HepG2 (cell line): ENCODE measurements around the gene CRKL. TPM values are rescaled to one million over a fixed set of nuclear protein-coding genes. Genes with fewer than 3 reads are reported as not detected.

Source experiments
- AGO2 ChIP-seq: fragments of 200-400 bp; formaldehyde crosslinking; optimal IDR thresholded peaks from 2 replicates; pipeline ENCODE3; 2017; ENCODE audit warnings: mild to moderate bottlenecking, low read depth, low read length, moderate library complexity
- ARID3A ChIP-seq: IDR thresholded peaks from 2 replicates; pipeline ENCODE4 v1.6.1; 2012; ENCODE audit warnings: low read depth, low read length, improper control_type of control experiment
- CAMTA2 ChIP-seq: sonication (generic); formaldehyde crosslinking; IDR thresholded peaks from 2 replicates; pipeline ENCODE4 v1.4.0; 2020; ENCODE audit warnings: mild to moderate bottlenecking, missing genetic modification reagents, borderline replicate concordance
- E2F5 ChIP-seq: sonication (generic); formaldehyde crosslinking; conservative IDR thresholded peaks from 2 replicates; pipeline ENCODE4 v1.4.0; 2020; ENCODE audit warnings: missing genetic modification reagents
- HNRNPLL ChIP-seq: fragments of 200-400 bp; formaldehyde crosslinking; IDR thresholded peaks from 2 replicates; pipeline ENCODE4 v1.6.1; 2017; ENCODE audit warnings: mild to moderate bottlenecking, low read depth, low read length; ENCODE audit not compliant: poor library complexity, severe bottlenecking
- KAT2B ChIP-seq: fragments of 150-350 bp; IDR thresholded peaks from 2 replicates; pipeline ENCODE4 v1.6.1; 2014; ENCODE audit warnings: low read depth, low read length, borderline replicate concordance
- KLF6 ChIP-seq: IDR thresholded peaks from 2 replicates; pipeline ENCODE4 v1.8.0; 2016; ENCODE audit warnings: missing biosample characterization, missing genetic modification reagents
- MAF1 ChIP-seq: sonication (generic); formaldehyde crosslinking; IDR thresholded peaks from 2 replicates; pipeline ENCODE4 v1.5.0; 2020; ENCODE audit warnings: missing genetic modification reagents, borderline replicate concordance
- NCOA1 ChIP-seq: sonication (generic); formaldehyde crosslinking; IDR thresholded peaks from 2 replicates; pipeline ENCODE4 v1.9.0; 2021; ENCODE audit warnings: missing genetic modification reagents
- POLR2G ChIP-seq: fragments of 200-400 bp; formaldehyde crosslinking; IDR thresholded peaks from 2 replicates; pipeline ENCODE4 v1.6.1; 2018; ENCODE audit warnings: mild to moderate bottlenecking, low read depth, low read length, moderate library complexity
- ZBTB44 ChIP-seq: sonication (generic); formaldehyde crosslinking; IDR thresholded peaks from 2 replicates; pipeline ENCODE4 v1.4.0; 2020; ENCODE audit warnings: missing genetic modification reagents
- ZNF124 ChIP-seq: sonication (generic); formaldehyde crosslinking; IDR thresholded peaks from 2 replicates; pipeline ENCODE4 v1.4.0; 2020; ENCODE audit warnings: missing genetic modification reagents
- ZNF263 ChIP-seq: sonication (generic); formaldehyde crosslinking; IDR thresholded peaks from 2 replicates; pipeline ENCODE4 v1.4.0; 2020; ENCODE audit warnings: missing genetic modification reagents
- ZNF274 ChIP-seq: sonication (generic); formaldehyde crosslinking; IDR thresholded peaks from 2 replicates; pipeline ENCODE4 v1.5.1; 2020; ENCODE audit warnings: mild to moderate bottlenecking, missing genetic modification reagents
- ZNF451 ChIP-seq: sonication (generic); formaldehyde crosslinking; IDR thresholded peaks from 2 replicates; pipeline ENCODE4 v1.5.0; 2020; ENCODE audit warnings: mild to moderate bottlenecking, missing genetic modification reagents
- polyA plus RNA-seq, 8 experiments: library from polyadenylated mRNA; depleted of rRNA in 3 of 8; stranded (reverse) in 7 of 8; unstranded in 1 of 8; fragments of >200 nt; fragmentation: Illumina TruSeq in 4 of 8; extraction: Trizol in 4 of 8; gene quantifications; 2 replicates each; pipeline versions ENCODE4 v1.2.1 to v1.2.3, GENCODE V29; 2011 to 2016; ENCODE audit warnings: low read depth in 4 of 8, missing spikeins in 1 of 8, mixed read lengths in 1 of 8; ENCODE audit not compliant: insufficient read depth in 1 of 8
- total RNA-seq, 5 experiments: library from RNA; depleted of rRNA; stranded (reverse); fragments of >200 nt; fragmentation: Illumina TruSeq; extraction: Trizol; gene quantifications; 2 replicates each; pipeline ENCODE4 v1.2.3, GENCODE V29; 2016; ENCODE audit warnings: low read depth in 1 of 5
- TF ChIP-seq, protein P1 (sequence below): sonication (generic); formaldehyde crosslinking; IDR thresholded peaks from 2 replicates; pipeline ENCODE4 v1.8.1; 2023; ENCODE audit warnings: mild to moderate bottlenecking, missing genetic modification reagents
- TF ChIP-seq, protein P2 (sequence below): sonication (generic); formaldehyde crosslinking; IDR thresholded peaks from 2 replicates; pipeline ENCODE4 v1.5.1; 2020; ENCODE audit warnings: missing genetic modification reagents, mild to moderate bottlenecking, borderline replicate concordance
- TF ChIP-seq, protein P3 (sequence below): sonication (generic); formaldehyde crosslinking; IDR thresholded peaks from 2 replicates; pipeline ENCODE4 v1.5.0; 2020; ENCODE audit warnings: missing genetic modification reagents
- TF ChIP-seq, protein P4 (sequence below): sonication (generic); formaldehyde crosslinking; IDR thresholded peaks from 2 replicates; pipeline ENCODE4 v1.4.0; 2020; ENCODE audit warnings: missing genetic modification reagents

CRKL gene
- total and polyA plus RNA-seq, 2 of the 13 experiments (the other 11 are each of a cell fraction or from before 2014, with no cell fraction given): 37.4 to 60.6 TPM

DNA sequence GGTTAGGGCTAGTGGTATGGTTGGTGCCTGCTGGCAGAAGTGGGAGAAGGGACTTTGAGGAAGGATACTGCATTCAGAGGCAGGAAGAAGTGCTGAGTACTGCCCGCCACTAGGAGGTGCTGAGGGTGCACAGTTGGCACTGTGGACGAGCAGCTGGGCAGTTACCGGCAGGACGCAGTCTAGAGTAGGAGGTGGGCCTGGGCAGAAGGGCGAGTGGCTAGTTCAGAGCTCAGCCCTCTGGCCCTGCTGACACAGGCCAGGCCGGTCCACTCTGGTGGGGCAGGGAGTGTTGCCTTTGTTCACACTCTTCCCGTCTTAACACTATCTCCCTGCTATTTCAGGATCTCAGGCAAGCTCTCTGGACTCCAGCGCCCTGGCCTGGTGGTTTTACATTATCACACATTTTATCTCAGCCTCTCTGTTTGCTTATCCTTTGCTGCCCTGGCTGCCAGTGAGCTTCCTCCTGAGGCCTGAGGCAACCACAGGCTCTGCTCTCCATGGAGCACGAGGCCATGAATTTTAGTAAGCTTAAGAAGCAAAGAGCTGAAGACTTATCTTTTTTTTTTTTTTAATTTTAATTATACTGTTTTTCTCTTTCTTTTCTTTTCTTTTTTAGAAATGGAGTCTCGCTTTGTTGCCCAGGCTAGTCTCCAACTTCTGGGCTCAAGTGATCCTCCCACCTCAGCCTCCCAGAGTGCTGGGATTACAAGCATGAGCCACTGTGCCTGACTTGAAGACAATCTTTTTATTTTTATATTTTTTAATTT is 31.5 kb upstream of the CRKL start (continued):
- TF ChIP-seq ZNF263 (CRISPR knock-in tag): no peak
- peak; percentile 74; the same call in 1 of the 2 replicates for TF ChIP-seq ZNF124 (CRISPR knock-in tag)
- no peak; the same call in 1 of the 2 replicates for TF ChIP-seq ZBTB44 (CRISPR knock-in tag)
- no peak for TF ChIP-seq KAT2B
- TF ChIP-seq, protein P1, sequence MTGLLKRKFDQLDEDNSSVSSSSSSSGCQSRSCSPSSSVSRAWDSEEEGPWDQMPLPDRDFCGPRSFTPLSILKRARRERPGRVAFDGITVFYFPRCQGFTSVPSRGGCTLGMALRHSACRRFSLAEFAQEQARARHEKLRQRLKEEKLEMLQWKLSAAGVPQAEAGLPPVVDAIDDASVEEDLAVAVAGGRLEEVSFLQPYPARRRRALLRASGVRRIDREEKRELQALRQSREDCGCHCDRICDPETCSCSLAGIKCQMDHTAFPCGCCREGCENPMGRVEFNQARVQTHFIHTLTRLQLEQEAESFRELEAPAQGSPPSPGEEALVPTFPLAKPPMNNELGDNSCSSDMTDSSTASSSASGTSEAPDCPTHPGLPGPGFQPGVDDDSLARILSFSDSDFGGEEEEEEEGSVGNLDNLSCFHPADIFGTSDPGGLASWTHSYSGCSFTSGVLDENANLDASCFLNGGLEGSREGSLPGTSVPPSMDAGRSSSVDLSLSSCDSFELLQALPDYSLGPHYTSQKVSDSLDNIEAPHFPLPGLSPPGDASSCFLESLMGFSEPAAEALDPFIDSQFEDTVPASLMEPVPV (CRISPR knock-in tag): no peak
- TF ChIP-seq ARID3A: no peak; the same call in 1 of the 2 replicates
- no peak for TF ChIP-seq NCOA1 (CRISPR knock-in tag)
- TF ChIP-seq, protein P2, sequence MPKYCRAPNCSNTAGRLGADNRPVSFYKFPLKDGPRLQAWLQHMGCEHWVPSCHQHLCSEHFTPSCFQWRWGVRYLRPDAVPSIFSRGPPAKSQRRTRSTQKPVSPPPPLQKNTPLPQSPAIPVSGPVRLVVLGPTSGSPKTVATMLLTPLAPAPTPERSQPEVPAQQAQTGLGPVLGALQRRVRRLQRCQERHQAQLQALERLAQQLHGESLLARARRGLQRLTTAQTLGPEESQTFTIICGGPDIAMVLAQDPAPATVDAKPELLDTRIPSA (CRISPR knock-in tag): no peak
- TF ChIP-seq HNRNPLL: peak; percentile 13
- peak; percentile 27; the same call in 1 of the 2 replicates for TF ChIP-seq KLF6
- TF ChIP-seq, protein P3, sequence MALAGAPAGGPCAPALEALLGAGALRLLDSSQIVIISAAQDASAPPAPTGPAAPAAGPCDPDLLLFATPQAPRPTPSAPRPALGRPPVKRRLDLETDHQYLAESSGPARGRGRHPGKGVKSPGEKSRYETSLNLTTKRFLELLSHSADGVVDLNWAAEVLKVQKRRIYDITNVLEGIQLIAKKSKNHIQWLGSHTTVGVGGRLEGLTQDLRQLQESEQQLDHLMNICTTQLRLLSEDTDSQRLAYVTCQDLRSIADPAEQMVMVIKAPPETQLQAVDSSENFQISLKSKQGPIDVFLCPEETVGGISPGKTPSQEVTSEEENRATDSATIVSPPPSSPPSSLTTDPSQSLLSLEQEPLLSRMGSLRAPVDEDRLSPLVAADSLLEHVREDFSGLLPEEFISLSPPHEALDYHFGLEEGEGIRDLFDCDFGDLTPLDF (CRISPR knock-in tag): no peak
- TF ChIP-seq ZNF274 (CRISPR knock-in tag): no peak
- TF ChIP-seq, protein P4, sequence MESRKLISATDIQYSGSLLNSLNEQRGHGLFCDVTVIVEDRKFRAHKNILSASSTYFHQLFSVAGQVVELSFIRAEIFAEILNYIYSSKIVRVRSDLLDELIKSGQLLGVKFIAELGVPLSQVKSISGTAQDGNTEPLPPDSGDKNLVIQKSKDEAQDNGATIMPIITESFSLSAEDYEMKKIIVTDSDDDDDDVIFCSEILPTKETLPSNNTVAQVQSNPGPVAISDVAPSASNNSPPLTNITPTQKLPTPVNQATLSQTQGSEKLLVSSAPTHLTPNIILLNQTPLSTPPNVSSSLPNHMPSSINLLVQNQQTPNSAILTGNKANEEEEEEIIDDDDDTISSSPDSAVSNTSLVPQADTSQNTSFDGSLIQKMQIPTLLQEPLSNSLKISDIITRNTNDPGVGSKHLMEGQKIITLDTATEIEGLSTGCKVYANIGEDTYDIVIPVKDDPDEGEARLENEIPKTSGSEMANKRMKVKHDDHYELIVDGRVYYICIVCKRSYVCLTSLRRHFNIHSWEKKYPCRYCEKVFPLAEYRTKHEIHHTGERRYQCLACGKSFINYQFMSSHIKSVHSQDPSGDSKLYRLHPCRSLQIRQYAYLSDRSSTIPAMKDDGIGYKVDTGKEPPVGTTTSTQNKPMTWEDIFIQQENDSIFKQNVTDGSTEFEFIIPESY (CRISPR knock-in tag): peak; percentile 78
- peak; percentile 48; the same call in 1 of the 2 replicates for TF ChIP-seq POLR2G
- TF ChIP-seq AGO2: no peak
- peak; percentile 77 for TF ChIP-seq ZNF451 (CRISPR knock-in tag)
- no peak for TF ChIP-seq MAF1 (CRISPR knock-in tag)
- TF ChIP-seq CAMTA2 (CRISPR knock-in tag): no peak
- TF ChIP-seq E2F5 (CRISPR knock-in tag): no peak
